ENCODE results near the gene ZNF335. TPM values are rescaled to one million over a fixed set of nuclear protein-coding genes. Genes with fewer than 3 reads are reported as not detected.

Gene ZNF335
- total RNA-seq, 6 donors from 2014 or later: 17.4 to 41.9 (median 23.0) TPM

- no peak for TF ChIP-seq POLR2A (IDR thresholded peaks at IDR 0.05)
- DNase-seq (no peak), ATAC-seq (ENCODE audit: low FRiP score in 2 of 2) (no peak)
- no peaks in the 10 kb centered on the region for H3K9me3 ChIP-seq
- peaks cover 0 to 14% (median 7%) of the 10 kb centered on the region in 4 donors for H3K4me1 ChIP-seq
- WGBS, 2 donors: 82 to 91% methylated on average over 7 to 9 of the region's 10 CpGs
- H3K36me3 ChIP-seq: peaks cover 52 to 100% (median 96%) of the 10 kb centered on the region in 4 donors
- no peak overlapping the region for H3K4me3 ChIP-seq
- H3K27ac ChIP-seq: no peak overlapping the region
- H3K27me3 ChIP-seq: no peaks in the 10 kb centered on the region
These were observed 23.1 kb downstream of the ZNF335 start for GRCh38 chr20:45948742-45949541.

GRCh38 chr20:45948261-45948733 is 23.7 kb downstream of the ZNF335 start:
- Histone ChIP-seq H3K4me1 (peaks cover 0 to 14% (median 7%) of the 10 kb centered on the region in 4 donors), H3K4me3 (no peak overlapping the region), H3K36me3 (peaks cover 58 to 100% (median 97%) of the 10 kb centered on the region in 4 donors), H3K27ac (no peak overlapping the region), H3K9me3 (no peaks in the 10 kb centered on the region), H3K27me3 (no peaks in the 10 kb centered on the region)
- no peak for TF ChIP-seq CTCF (IDR thresholded peaks at IDR 0.05)
- TF ChIP-seq EP300 (IDR thresholded peaks at IDR 0.05): no peak
- no peak for TF ChIP-seq POLR2AphosphoS5 (IDR thresholded peaks at IDR 0.05)
- no peak for TF ChIP-seq POLR2A (IDR thresholded peaks at IDR 0.05)
- no peak for ATAC-seq (ENCODE audit: low FRiP score in 2 of 2)
- DNase-seq: no peak
- 67 to 89% methylated on average over 6 to 7 of the region's 7 CpGs for WGBS, 2 donors

- Histone ChIP-seq H3K36me3 (peaks cover 64 to 100% (median 97%) of the 10 kb centered on the region in 4 donors), H3K27ac (peak overlapping the region in 2 of 4 donors; percentile 4 to 71), H3K27me3 (no peaks in the 10 kb centered on the region), H3K4me3 (no peak overlapping the region), H3K4me1 (peaks cover 0 to 14% (median 7%) of the 10 kb centered on the region in 4 donors), H3K9me3 (no peaks in the 10 kb centered on the region)
- TF ChIP-seq CTCF (IDR thresholded peaks at IDR 0.05) (no peak), POLR2AphosphoS5 (IDR thresholded peaks at IDR 0.05) (no peak), POLR2A (IDR thresholded peaks at IDR 0.05) (no peak)
- DNase-seq (peak in 1 of 2 donors; percentile 82), ATAC-seq (ENCODE audit: low FRiP score in 2 of 2) (no peak)
- WGBS, 2 donors: 65 to 81% methylated on average over 8 to 29 of the region's 29 CpGs
These were observed 24.7 kb downstream of the ZNF335 start for GRCh38 chr20:45947110-45947866.

- peak; percentile 28 to 70 for ATAC-seq (ENCODE audit: low FRiP score in 2 of 2)
- Histone ChIP-seq H3K9me3 (no peaks in the 10 kb centered on the region), H3K4me3 (no peak overlapping the region), H3K4me1 (peaks cover 0 to 14% (median 7%) of the 10 kb centered on the region in 4 donors), H3K27ac (peak overlapping the region in 2 of 4 donors; percentile 54 to 71), H3K36me3 (peaks cover 55 to 100% (median 95%) of the 10 kb centered on the region in 4 donors), H3K27me3 (no peaks in the 10 kb centered on the region)
- peak; percentile 73 to 86 for DNase-seq
- TF ChIP-seq POLR2AphosphoS5 (IDR thresholded peaks at IDR 0.05) (peak in 1 of 2 donors; percentile 31), CTCF (IDR thresholded peaks at IDR 0.05) (no peak)
- WGBS, 2 donors: 68 to 71% methylated on average over 11 to 20 of the region's 20 CpGs
These were observed 25.6 kb downstream of the ZNF335 start for GRCh38 chr20:45946149-45946970.
